Keratinocyte (primary cell): ENCODE results near the gene EPHB1. TPM values are rescaled to one million over a fixed set of nuclear protein-coding genes. Genes with fewer than 3 reads are reported as not detected.

Experiments
- DNase-seq: peaks from one replicate; pipeline ENCODE4 v3.0.0-alpha.2; 2011; ENCODE audit warnings: low read depth, missing footprints, low spot score
- FAIRE-seq: peaks from 2 replicates; lab custom pipeline; 2011; peaks lifted over from hg19 to GRCh38; lab: Jason Lieb, UNC
- H2AFZ ChIP-seq: 2 replicates; pipeline ENCODE4 v1.6.0; 2012; ENCODE audit warnings: low read length, control low read depth, inconsistent platforms; ENCODE audit not compliant: control insufficient read depth
- H3K27ac ChIP-seq: 2 replicates; pipeline ENCODE4 v1.5.1; 2011; ENCODE audit warnings: low read length; ENCODE audit not compliant: control insufficient read depth, insufficient read depth
- H3K27me3 ChIP-seq: 3 replicates; pipeline ENCODE4 v1.6.0; 2011; ENCODE audit warnings: low read length; ENCODE audit not compliant: control insufficient read depth, insufficient read depth; ENCODE audit errors: extremely low read depth
- H3K36me3 ChIP-seq, 2 experiments: 2 replicates in 1 of 2; 3 replicates in 1 of 2; pipeline ENCODE4 v1.5.1; 2011; ENCODE audit warnings: low read length in 2 of 2, mild to moderate bottlenecking in 1 of 2; ENCODE audit not compliant: control insufficient read depth in 2 of 2, insufficient read depth in 2 of 2; ENCODE audit errors: extremely low read depth in 1 of 2
- H3K4me1 ChIP-seq: 3 replicates; pipeline ENCODE4 v1.5.1; 2011; ENCODE audit warnings: low read length; ENCODE audit not compliant: control insufficient read depth, insufficient read depth; ENCODE audit errors: extremely low read depth
- H3K4me2 ChIP-seq: 3 replicates; pipeline ENCODE4 v1.6.0; 2011; ENCODE audit warnings: low read depth, low read length; ENCODE audit not compliant: control insufficient read depth, insufficient read depth; ENCODE audit errors: extremely low read depth
- H3K4me3 ChIP-seq, 3 experiments: fragments of 200-600 bp in 1 of 3; sonication (generic) in 1 of 3; 2 replicates in 2 of 3; 3 replicates in 1 of 3; pipeline ENCODE4 v1.5.1; 2011 to 2016; ENCODE audit warnings: low read length in 3 of 3, mild to moderate bottlenecking in 3 of 3, control low read depth in 2 of 3, inconsistent platforms in 1 of 3, low read depth in 1 of 3, mixed read lengths in 1 of 3, mixed run types in 1 of 3, moderate library complexity in 1 of 3; ENCODE audit not compliant: control insufficient read depth in 2 of 3, insufficient read depth in 2 of 3; ENCODE audit errors: extremely low read depth in 1 of 3
- H3K79me2 ChIP-seq: 2 replicates; pipeline ENCODE4 v1.6.0; 2012; ENCODE audit warnings: low read length; ENCODE audit not compliant: control insufficient read depth, insufficient read depth
- H3K9ac ChIP-seq: 3 replicates; pipeline ENCODE4 v1.6.0; 2011; ENCODE audit warnings: low read length; ENCODE audit not compliant: control insufficient read depth, insufficient read depth; ENCODE audit errors: extremely low read depth
- H3K9me1 ChIP-seq: 3 replicates; pipeline ENCODE4 v1.6.0; 2011; ENCODE audit warnings: low read length; ENCODE audit not compliant: control insufficient read depth, insufficient read depth; ENCODE audit errors: extremely low read depth
- H3K9me3 ChIP-seq: 2 replicates; pipeline ENCODE4 v1.5.1; 2012; ENCODE audit warnings: low read depth, low read length; ENCODE audit not compliant: control insufficient read depth
- H4K20me1 ChIP-seq: 3 replicates; pipeline ENCODE4 v1.6.0; 2011; ENCODE audit warnings: low read length; ENCODE audit not compliant: control insufficient read depth, insufficient read depth; ENCODE audit errors: extremely low read depth
- EZH2 ChIP-seq: IDR thresholded peaks from one replicate; pipeline ENCODE4 v1.6.1; 2012; ENCODE audit warnings: inconsistent platforms, mild to moderate bottlenecking, low read length, moderate library complexity
- dilution Hi-C: fragments of 300-500 bp; cut with MboI; formaldehyde crosslinking; loops from one replicate; pipeline ENCODE4 v1.7.0; 2020; ENCODE audit warnings: low sequenced_read_pairs; ENCODE audit not compliant: extremely low pct_ligation_motif_present
- polyA plus RNA-seq, 5 experiments: library from polyadenylated mRNA; depleted of rRNA in 3 of 5; stranded (reverse) in 3 of 5; stranded (forward) in 1 of 5; unstranded in 1 of 5; fragments of >200 nt; gene quantifications; 1 replicate in 1 of 5; 2 replicates in 3 of 5; 3 replicates in 1 of 5; pipeline versions ENCODE4 v1.2.1 to v1.2.3, GENCODE V29; 2011 to 2012; ENCODE audit warnings: missing spikeins in 2 of 5, low read depth in 1 of 5, low replicate concordance in 1 of 5
- TF ChIP-seq, protein P1 (sequence below), 3 experiments: IDR thresholded peaks in 1 of 3; conservative IDR thresholded peaks in 1 of 3; optimal IDR thresholded peaks in 1 of 3; 2 replicates in 2 of 3; 3 replicates in 1 of 3; pipeline versions ENCODE3 to v1.5.1; 2011; ENCODE audit warnings: low read length in 3 of 3, mild to moderate bottlenecking in 3 of 3, moderate library complexity in 2 of 3, control low read depth in 1 of 3, inconsistent platforms in 1 of 3; ENCODE audit not compliant: insufficient read depth in 2 of 3; ENCODE audit errors: extremely low read depth in 1 of 3

The EPHB1 gene
- polyA plus RNA-seq, 1 donor (not counting 4 experiments of a cell fraction or from before 2014, with no cell fraction given), result 0.01 TPM

DNA sequence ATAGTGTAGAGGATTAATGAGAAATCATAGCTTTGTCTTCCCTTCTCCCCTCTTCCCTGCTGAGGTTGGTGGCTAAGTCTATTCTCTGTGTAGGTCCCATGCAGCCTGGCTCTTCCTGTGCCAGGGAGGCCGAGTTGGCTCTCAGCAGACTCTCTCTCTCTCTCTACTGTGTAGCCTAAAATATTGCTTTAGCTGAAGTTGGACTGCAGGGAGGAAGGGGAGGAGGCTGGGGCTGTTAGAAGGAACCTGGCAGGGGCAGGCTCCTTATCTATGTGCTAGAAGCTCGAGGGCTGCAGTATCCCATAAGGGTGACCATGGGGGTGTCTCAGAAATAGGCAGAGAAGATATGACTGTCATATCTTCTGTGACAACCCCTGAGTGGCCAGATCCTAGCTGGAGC lies 160.8 kb downstream of the EPHB1 start:
- Histone ChIP-seq H3K27ac (no peak overlapping the region), H3K27me3 (no peaks in the 10 kb centered on the region)
- FAIRE-seq, result no peak

DNA sequence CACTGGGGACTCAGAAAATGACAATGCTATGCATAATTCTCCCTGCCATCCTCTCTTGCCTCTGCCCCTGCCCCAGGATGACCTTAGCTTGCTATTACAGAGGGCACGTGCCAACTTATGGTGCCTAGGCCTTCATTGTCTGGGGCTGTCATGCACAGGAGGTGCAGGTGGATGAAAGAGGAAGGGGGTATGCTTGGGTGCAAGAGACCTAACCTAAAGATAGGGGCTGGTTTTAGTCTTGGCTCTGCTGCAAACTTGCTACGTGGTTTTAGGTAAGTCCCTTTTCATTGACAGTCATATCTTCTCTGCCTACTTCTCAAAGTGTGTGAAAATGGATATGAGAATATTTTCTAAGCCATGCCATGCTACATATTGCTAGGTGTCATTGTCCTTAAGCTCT lies 161.3 kb downstream of the EPHB1 start:
- no peaks in the 10 kb centered on the region for H3K36me3 ChIP-seq
- no peaks in the 10 kb centered on the region for H3K27me3 ChIP-seq
- H3K4me1 ChIP-seq, result no peaks in the 10 kb centered on the region
- FAIRE-seq (no peak), DNase-seq (no peak)
- H3K9me3 ChIP-seq, result no peaks in the 10 kb centered on the region
- no peaks in the 10 kb centered on the region for H4K20me1 ChIP-seq
- no peak overlapping the region for H3K9ac ChIP-seq
- no peaks in the 10 kb centered on the region for H3K9me1 ChIP-seq
- no peak overlapping the region for H2AFZ ChIP-seq
- no peaks in the 10 kb centered on the region for H3K79me2 ChIP-seq
- dilution Hi-C loops, result no loop called here
- no peak overlapping the region for H3K4me2 ChIP-seq
- no peak overlapping the region for H3K27ac ChIP-seq
- no peak for TF ChIP-seq EZH2
- TF ChIP-seq, protein P1, sequence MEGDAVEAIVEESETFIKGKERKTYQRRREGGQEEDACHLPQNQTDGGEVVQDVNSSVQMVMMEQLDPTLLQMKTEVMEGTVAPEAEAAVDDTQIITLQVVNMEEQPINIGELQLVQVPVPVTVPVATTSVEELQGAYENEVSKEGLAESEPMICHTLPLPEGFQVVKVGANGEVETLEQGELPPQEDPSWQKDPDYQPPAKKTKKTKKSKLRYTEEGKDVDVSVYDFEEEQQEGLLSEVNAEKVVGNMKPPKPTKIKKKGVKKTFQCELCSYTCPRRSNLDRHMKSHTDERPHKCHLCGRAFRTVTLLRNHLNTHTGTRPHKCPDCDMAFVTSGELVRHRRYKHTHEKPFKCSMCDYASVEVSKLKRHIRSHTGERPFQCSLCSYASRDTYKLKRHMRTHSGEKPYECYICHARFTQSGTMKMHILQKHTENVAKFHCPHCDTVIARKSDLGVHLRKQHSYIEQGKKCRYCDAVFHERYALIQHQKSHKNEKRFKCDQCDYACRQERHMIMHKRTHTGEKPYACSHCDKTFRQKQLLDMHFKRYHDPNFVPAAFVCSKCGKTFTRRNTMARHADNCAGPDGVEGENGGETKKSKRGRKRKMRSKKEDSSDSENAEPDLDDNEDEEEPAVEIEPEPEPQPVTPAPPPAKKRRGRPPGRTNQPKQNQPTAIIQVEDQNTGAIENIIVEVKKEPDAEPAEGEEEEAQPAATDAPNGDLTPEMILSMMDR (optimal IDR thresholded peaks at IDR 0.05 in 1 of 3, IDR thresholded peaks at IDR 0.05 in 1 of 3, conservative IDR thresholded peaks at IDR 0.05 in 1 of 3; ENCODE audit: extremely low read depth in 1 of 3, insufficient read depth in 2 of 3, low read length in 3 of 3), result no peak
- H3K4me3 ChIP-seq, result no peak overlapping the region

More for the DNA sequence above, 160.8 kb downstream of the EPHB1 start:
- DNase-seq, result no peak
- dilution Hi-C loops, result no loop called here
- Histone ChIP-seq H3K9me3 (no peaks in the 10 kb centered on the region), H3K36me3 (no peaks in the 10 kb centered on the region), H3K9me1 (no peaks in the 10 kb centered on the region), H3K4me2 (no peak overlapping the region), H3K9ac (no peak overlapping the region), H3K4me1 (no peaks in the 10 kb centered on the region), H3K4me3 (no peak overlapping the region), H4K20me1 (no peaks in the 10 kb centered on the region), H3K79me2 (no peaks in the 10 kb centered on the region), H2AFZ (no peak overlapping the region)
- TF ChIP-seq EZH2, result no peak
- TF ChIP-seq, protein P1 (optimal IDR thresholded peaks at IDR 0.05 in 1 of 3, IDR thresholded peaks at IDR 0.05 in 1 of 3, conservative IDR thresholded peaks at IDR 0.05 in 1 of 3; ENCODE audit: extremely low read depth in 1 of 3, insufficient read depth in 2 of 3, low read length in 3 of 3), result no peak
